ENCODE data around the gene EPC2. TPM values are rescaled to one million over a fixed set of nuclear protein-coding genes. Genes with fewer than 3 reads are reported as not detected.

Gene EPC2
- total and polyA plus RNA-seq, 10 of the 15 experiments (the other 5 are each of a cell fraction or from before 2014, with no cell fraction given): 2.0 to 16.5 (median 10.8) TPM

GRCh38 chr2:148644883-148645538 is 460 bp downstream of the EPC2 start (continued):
- peak; percentile 33; the same call in 1 of the 2 replicates for TF ChIP-seq CHD2 (IDR thresholded peaks at IDR 0.05; ENCODE audit: borderline replicate concordance, low read depth, low read length)

GRCh38 chr2:148645539-148646230 is 1.1 kb downstream of the EPC2 start:
- intact Hi-C loops (cut with micrococcal nuclease; ENCODE audit: unreplicated experiment) (loop anchor here (2.0 to 10.0 kb wide), 6 partner anchors 31 to 711 kb away; partner anchors contain the start of genes MBD5 and ORC4), in situ Hi-C loops (cut with MboI) (no loop called here)
- peaks cover 15% of the 10 kb centered on the region for H3K4me1 ChIP-seq (ENCODE audit: control insufficient read depth, insufficient read depth, low read length)
- H3K27me3 ChIP-seq (replicated peaks in 1 of 2; ENCODE audit: control insufficient read depth in 2 of 2, insufficient read depth in 2 of 2, low read length in 1 of 2): peaks cover 0 to 5% of the 10 kb centered on the region in 2 experiments; a peak in 2 of 4 replicates
- peak; percentile 56 for DNase-seq (ENCODE audit: low read depth, low spot score)
- CTCF ChIA-PET: interaction anchor here (0.6 to 1.4 kb wide), 6 partner anchors 28 to 340 kb away, joined by 3 to 6 read pairs (median 3); no protein-coding TSS in a partner anchor
- H3K9ac ChIP-seq (ENCODE audit: control insufficient read depth, insufficient read depth, low read length): peak overlapping the region; percentile 51
- H3K27ac ChIP-seq (ENCODE audit: control insufficient read depth, insufficient read depth): peak overlapping the region; percentile 52
- H3K79me2 ChIP-seq (ENCODE audit: control insufficient read depth, insufficient read depth, low read length): peaks cover 51% of the 10 kb centered on the region
- no peak overlapping the region; the same call in 1 of the 2 replicates for H2AFZ ChIP-seq (ENCODE audit: control insufficient read depth, low read depth, low read length)
- H3K36me3 ChIP-seq (ENCODE audit: control insufficient read depth in 2 of 2, insufficient read depth in 2 of 2, low read length in 1 of 2): no peaks in the 10 kb centered on the region
- FAIRE-seq: no peak
- peak; percentile 61 for ATAC-seq
- H3K4me2 ChIP-seq (ENCODE audit: control insufficient read depth, insufficient read depth): peak overlapping the region; percentile 69
- POLR2A ChIA-PET: interaction anchor here (0.6 to 1.8 kb wide), 4 partner anchors 15 to 939 kb away, joined by 3 to 9 read pairs (median 4); partner anchors contain the start of genes MBD5 and ORC4
- SMC1A ChIA-PET (ENCODE audit: uncharacterized antibody, unreplicated experiment): interaction anchor here (1.0 to 1.8 kb wide), 4 partner anchors 12 to 656 kb away, joined by 3 to 7 read pairs (median 4); no protein-coding TSS in a partner anchor
- RAD21 ChIA-PET (ENCODE audit: unreplicated experiment): interaction anchor here (0.5 to 1.0 kb wide), 8 partner anchors 8 to 915 kb away, joined by 3 to 4 read pairs (median 4); no protein-coding TSS in a partner anchor
- BruUV-seq (replicated peaks): no TSS peak
- H4K20me1 ChIP-seq (ENCODE audit: control insufficient read depth, insufficient read depth): no peaks in the 10 kb centered on the region
- WGBS (ENCODE audit: insufficient coverage, insufficient replicate concordance, low lambda C conversion rate, missing lambda C conversion rate): under 1% methylated on average over 43 of the region's 47 CpGs
- peak overlapping the region; percentile 88 for H3K4me3 ChIP-seq
- H3K9me3 ChIP-seq (replicated peaks; ENCODE audit: control insufficient read depth, insufficient read depth, low read length): no peaks in the 10 kb centered on the region
- TF ChIP-seq MTA2 (IDR thresholded peaks at IDR 0.05; ENCODE audit: low read depth) (0 out of 2 replicates have a peak, but pooled peaks have one; percentile 11), KAT2A (conservative IDR thresholded peaks at IDR 0.05; ENCODE audit: control insufficient read depth, low read depth, low read length) (no peak), NKRF (conservative IDR thresholded peaks at IDR 0.05) (peak; percentile 61; the same call in 1 of the 2 replicates), NFYB (IDR thresholded peaks at IDR 0.05; ENCODE audit: insufficient read depth, low read depth, low read length) (peak; percentile 75; the same call in 1 of the 2 replicates), ZNF622 (IDR thresholded peaks at IDR 0.05) (no peak), ZNF217 (IDR thresholded peaks at IDR 0.05) (0 out of 2 replicates have a peak, but pooled peaks have one; percentile 3), MAX (IDR thresholded peaks at IDR 0.05; ENCODE audit: low read depth, low read length) (0 out of 2 replicates have a peak, but pooled peaks have one; percentile 39), SP1 (IDR thresholded peaks at IDR 0.05; ENCODE audit: low read depth, low read length) (peak; percentile 49), ZZZ3 (IDR thresholded peaks at IDR 0.05; ENCODE audit: control insufficient read depth, insufficient read length, low read depth) (no peak), IKZF1 (conservative IDR thresholded peaks at IDR 0.05) (no peak; the same call in 1 of the 2 replicates), ASH2L (IDR thresholded peaks at IDR 0.05; ENCODE audit: borderline replicate concordance, low read depth) (peak; percentile 29; the same call in 1 of the 2 replicates), E2F4 (IDR thresholded peaks at IDR 0.05; ENCODE audit: low read depth, low read length) (no peak), SIX5 (IDR thresholded peaks at IDR 0.05; ENCODE audit: low read depth, low read length, severe bottlenecking) (no peak), LARP7 (IDR thresholded peaks at IDR 0.05) (peak; percentile 79), GABPA (IDR thresholded peaks at IDR 0.05; ENCODE audit: low read depth) (no peak)
